GM19043 (cell line): ENCODE results near the gene PLCB1.
"Not testable (repeated sequence)": the region's sequence is repeated elsewhere in the genome, so short reads cannot be mapped to it uniquely, and the experiment has no call there.

ENCODE experiments used
- ATAC-seq: cut with Tn5 transposase; IDR thresholded peaks from one replicate; pipeline ENCODE4 v1.9.1; 2021; ENCODE audit warnings: low read depth; ENCODE audit not compliant: unreplicated experiment

PLCB1 gene

GRCh38 chr20:8790442-8791074, 658.5 kb downstream of the PLCB1 start:
- ATAC-seq, result peak; percentile 61

GRCh38 chr20:8795404-8795803, 663.3 kb downstream of the PLCB1 start:
- no peak for ATAC-seq

DNA sequence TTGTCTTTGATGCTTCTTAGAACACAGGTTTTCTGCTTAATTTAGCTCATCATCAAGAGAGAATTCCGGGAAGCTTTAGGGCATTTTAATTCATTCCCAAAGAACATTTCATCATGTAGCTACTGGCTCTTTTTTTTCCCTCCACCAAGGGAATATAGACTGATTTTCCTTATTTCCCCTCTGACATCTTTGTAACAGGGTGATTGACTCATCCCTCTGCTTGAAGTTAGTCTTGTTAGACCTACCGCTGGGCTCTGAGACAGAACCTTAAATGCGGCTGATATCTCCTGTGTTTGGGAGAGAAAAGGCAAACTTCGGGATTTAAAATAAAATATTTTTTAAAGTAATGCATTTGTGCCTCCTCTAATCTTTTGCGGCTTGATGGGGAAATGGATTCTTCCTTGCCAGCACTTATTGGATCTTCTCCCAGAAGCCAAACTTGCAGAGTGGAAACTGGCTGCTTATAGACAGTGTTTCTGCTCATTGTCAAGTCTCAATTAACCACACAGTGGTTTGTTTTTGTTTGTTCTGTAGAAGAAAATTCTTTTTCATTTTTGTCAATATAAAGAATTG, 664.1 kb downstream of the PLCB1 start:
- no peak for ATAC-seq

DNA sequence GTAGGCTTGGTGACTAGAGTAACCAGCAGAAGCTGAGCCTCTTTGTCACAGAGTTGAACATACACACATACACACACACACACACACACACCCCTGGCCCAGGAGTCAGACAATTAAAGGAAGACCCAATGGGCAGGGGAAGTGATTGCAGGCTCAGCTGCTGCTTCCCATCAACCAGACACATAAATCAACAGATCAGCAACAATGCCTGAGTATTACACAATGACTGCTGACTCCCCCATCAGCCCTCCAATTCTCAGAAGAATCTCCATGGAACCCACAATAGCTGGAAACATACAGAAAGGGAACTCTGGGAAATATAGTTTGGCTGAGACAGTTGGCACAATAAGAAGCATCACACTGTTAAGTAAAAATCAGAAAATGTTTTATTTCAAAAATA, 666.4 kb downstream of the PLCB1 start:
- no peak for ATAC-seq

- ATAC-seq, result no peak
Observed at GRCh38 chr20:8800089-8800488, 668.0 kb downstream of the PLCB1 start.

- no peak for ATAC-seq
Observed at GRCh38 chr20:8801686-8802085, 669.6 kb downstream of the PLCB1 start.

DNA sequence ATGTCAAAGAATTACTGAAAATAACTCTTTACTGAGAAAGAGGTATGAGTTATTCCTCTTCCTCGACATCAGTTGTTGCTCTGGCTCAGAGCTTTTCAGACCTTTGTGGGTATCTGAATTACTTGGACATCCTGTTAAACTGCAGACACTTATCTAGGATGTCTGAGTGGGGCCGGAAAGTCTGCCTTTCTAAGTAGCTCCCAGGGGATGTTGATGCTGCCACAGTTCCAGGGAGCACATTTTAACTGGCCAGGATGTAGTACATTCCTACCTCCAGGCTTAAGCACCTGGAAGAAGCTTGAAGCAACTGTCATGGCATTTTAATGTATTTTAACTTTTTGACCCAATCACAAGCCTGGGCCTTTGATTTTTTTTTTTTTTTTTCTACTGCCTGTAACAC, 671.0 kb downstream of the PLCB1 start:
- ATAC-seq, result no peak

- ATAC-seq, result no peak
Observed at GRCh38 chr20:8803941-8804340, 671.9 kb downstream of the PLCB1 start.

GRCh38 chr20:8805737-8806442, 673.8 kb downstream of the PLCB1 start:
- no peak for ATAC-seq

DNA sequence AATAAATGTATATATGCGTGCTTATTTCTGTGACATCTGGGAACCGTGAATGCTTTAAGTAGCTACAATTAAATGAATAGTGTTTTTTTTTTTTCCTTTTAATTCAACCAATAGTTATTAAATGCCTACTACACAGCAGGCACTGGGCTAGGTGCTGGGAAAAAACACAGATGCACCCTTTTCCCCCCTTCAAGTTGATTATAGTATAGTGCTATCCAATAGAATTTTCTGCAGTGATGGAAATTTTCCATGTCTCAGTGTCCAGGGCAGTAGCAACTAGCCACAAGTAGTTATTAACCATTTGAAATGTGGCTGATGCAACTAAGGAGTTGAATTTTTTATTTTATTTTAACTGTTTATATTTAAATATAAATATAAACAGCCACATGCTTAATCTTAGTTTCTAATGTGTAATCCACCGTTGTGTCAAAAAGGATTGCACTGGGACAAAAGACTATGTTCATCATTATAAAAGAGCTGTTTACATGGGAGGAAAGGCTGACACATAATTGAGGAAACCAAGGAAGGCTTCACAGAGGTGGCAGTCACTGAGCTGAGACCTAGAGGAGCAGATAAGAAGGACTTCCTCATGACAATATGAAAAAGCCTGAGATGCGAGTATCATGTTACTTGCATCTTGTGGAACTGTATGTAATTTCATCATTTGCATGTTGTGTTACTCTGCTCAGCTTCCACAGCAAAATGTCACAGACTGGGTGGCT, 675.6 kb downstream of the PLCB1 start:
- ATAC-seq, result no peak

GRCh38 chr20:8808202-8808535, 676.1 kb downstream of the PLCB1 start:
- ATAC-seq, result no peak

- no peak for ATAC-seq
Observed at GRCh38 chr20:8809107-8809953, 677.3 kb downstream of the PLCB1 start.

- no peak for ATAC-seq
Observed at GRCh38 chr20:8811801-8812594, 679.9 kb downstream of the PLCB1 start.

GRCh38 chr20:8812817-8813216, 680.8 kb downstream of the PLCB1 start:
- ATAC-seq, result no peak

DNA sequence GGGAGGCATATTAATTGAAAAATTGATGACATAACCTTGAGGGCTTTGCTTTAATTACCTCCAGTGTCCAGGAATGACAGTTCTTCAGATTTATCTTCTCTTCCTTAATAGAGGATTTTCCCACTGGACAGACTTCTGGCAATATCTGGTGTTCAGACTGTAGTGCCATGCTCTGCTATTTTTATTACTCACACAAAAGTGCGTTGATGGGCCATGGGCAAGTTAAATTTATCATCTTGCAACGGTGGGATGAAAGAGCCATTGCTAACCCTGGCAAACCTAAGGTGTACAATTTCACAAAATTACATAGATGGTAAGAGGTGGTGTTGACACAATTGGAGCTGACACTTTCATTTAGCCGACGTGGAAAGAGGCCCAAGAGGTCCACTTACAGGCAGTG, 683.1 kb downstream of the PLCB1 start:
- no peak for ATAC-seq

DNA sequence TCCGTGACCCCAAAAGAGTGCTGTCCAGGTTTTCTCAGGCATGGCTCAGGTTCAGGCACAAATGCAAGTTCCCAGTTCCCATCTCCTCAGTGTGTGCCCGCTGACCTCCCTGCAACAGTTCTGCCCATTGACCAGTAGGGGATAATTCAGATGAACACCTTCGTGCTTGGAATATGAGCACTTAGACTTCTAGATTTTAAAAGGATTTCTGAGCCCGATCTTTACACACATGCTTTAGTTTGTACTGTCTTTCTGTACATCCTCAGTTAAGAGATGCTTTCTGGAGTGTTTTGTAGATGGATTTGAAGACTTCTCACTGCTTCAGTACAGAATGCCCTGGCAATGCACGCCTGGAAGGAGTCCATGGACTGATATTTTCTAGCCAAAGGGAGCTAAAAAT, 697.2 kb downstream of the PLCB1 start:
- ATAC-seq, result no peak

GRCh38 chr20:8834294-8834693, 702.2 kb downstream of the PLCB1 start:
- not testable (repeated sequence) for ATAC-seq

DNA sequence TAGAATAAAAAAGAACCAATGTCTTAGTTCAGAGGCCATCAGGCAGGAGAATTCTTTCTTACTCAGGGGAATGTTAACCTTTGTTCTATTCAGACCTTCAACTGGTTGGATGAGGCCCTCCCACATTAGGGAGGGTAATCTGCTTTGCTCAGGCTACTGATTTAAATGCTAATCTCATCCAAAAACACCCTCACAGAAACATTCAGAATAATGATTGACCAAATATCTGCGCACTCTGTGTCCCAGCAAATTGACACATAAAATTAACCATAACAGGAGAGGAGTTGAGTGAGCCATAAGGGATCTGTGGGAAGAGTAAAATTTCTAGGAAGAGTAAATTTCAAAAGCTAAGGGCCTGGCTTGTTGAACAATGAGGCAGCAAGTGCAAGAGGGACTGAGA, 702.8 kb downstream of the PLCB1 start:
- ATAC-seq, result no peak

DNA sequence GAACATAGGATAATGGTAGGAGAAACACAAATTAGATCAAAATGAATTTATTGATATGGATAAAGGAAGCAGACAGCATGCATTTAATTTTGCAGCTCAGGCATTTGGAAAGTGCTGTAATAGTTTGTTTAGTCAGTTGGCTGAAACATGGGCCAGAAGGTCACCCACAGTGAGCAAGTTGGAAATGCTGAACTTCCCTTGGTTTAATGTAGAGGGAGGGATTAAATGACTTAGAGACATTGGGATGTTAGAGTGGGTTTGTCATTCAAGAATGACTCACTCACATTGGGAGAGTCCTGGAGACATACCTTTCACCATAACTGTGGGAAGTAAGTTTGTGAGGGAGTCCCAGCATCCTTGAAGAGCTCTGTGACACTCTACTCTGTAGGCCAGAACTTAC, 705.3 kb downstream of the PLCB1 start:
- ATAC-seq, result no peak

GRCh38 chr20:8842525-8842924, 710.5 kb downstream of the PLCB1 start:
- no peak for ATAC-seq
